Measurements from ENCODE around the gene STX4. TPM values are rescaled to one million over a fixed set of nuclear protein-coding genes. Genes with fewer than 3 reads are reported as not detected.
A peak's percentile ranks its signal among the peaks of the same experiment; 100 is the strongest.

Gene STX4
- polyA plus RNA-seq, 1 experiment: 43.7 TPM

DNA sequence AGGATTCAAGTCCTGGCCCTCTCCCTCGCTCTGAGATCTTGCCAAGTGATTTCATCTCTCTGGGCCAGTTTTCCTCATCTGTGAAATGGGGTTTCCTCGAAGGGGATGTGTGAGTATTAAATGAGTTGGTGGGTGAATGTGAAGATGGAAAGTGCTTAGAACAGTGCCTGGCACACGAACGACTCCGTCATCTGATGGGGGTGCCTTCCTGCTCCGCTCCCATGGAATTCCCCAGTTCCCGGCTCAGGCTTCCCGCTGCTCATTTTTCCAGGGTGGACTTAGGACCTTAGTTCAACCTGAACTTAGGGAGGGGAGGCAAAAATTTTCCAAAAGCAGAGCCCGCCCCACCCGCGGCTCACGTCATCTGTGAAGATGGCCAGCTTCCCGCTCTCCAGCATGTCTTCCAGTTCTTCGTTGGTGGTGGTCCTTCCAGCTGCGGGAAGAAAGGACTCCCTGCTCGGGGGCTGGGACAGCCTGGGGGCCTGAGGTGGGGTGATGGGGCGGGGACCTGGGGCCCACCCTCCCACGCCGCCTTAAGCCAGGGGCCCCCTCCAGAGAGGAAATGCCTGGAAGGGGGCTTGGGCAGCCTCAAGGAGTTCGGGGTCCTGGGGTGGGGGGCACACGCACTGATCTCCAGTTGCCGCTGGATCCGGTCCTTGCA lies 36.9 kb upstream of the STX4 start:
- H3K4me3 ChIP-seq (ENCODE audit: low read depth, low read length): peak overlapping the region; percentile 59
- no peak for DNase-seq (ENCODE audit: low read depth, low spot score)
- H3K9me3 ChIP-seq (ENCODE audit: control insufficient read depth, insufficient read depth, low read length): no peaks in the 10 kb centered on the region
- H3K27me3 ChIP-seq (ENCODE audit: control insufficient read depth, insufficient read depth, low read length): no peaks in the 10 kb centered on the region
- TF ChIP-seq, protein P1, sequence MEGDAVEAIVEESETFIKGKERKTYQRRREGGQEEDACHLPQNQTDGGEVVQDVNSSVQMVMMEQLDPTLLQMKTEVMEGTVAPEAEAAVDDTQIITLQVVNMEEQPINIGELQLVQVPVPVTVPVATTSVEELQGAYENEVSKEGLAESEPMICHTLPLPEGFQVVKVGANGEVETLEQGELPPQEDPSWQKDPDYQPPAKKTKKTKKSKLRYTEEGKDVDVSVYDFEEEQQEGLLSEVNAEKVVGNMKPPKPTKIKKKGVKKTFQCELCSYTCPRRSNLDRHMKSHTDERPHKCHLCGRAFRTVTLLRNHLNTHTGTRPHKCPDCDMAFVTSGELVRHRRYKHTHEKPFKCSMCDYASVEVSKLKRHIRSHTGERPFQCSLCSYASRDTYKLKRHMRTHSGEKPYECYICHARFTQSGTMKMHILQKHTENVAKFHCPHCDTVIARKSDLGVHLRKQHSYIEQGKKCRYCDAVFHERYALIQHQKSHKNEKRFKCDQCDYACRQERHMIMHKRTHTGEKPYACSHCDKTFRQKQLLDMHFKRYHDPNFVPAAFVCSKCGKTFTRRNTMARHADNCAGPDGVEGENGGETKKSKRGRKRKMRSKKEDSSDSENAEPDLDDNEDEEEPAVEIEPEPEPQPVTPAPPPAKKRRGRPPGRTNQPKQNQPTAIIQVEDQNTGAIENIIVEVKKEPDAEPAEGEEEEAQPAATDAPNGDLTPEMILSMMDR (IDR thresholded peaks at IDR 0.05; ENCODE audit: low read depth, low read length): no peak
- POLR2A ChIA-PET: interaction anchor here (1.0 kb wide), 2 partner anchors 78 to 146 kb away, joined by 3 to 4 read pairs; partner anchors contain the start of genes ZNF646 and ZNF668
- H3K27ac ChIP-seq (ENCODE audit: low read depth, low read length): no peak overlapping the region
- CTCF ChIA-PET: interaction anchor here (1.8 kb wide), 1 partner anchor 146 kb away, joined by 5 read pairs; no protein-coding TSS in a partner anchor

GRCh38 chr16:30996985-30997724 lies 36.2 kb upstream of the STX4 start:
- Histone ChIP-seq H3K27me3 (ENCODE audit: control insufficient read depth, insufficient read depth, low read length) (no peaks in the 10 kb centered on the region), H3K27ac (ENCODE audit: low read depth, low read length) (peak overlapping the region; percentile 99), H3K9me3 (ENCODE audit: control insufficient read depth, insufficient read depth, low read length) (no peaks in the 10 kb centered on the region), H3K4me3 (ENCODE audit: low read depth, low read length) (peak overlapping the region; percentile 59)
- TF ChIP-seq, protein P1 (IDR thresholded peaks at IDR 0.05; ENCODE audit: low read depth, low read length): no peak
- DNase-seq (ENCODE audit: low read depth, low spot score): no peak
- POLR2A ChIA-PET: interaction anchor here (0.5 to 1.0 kb wide), 3 partner anchors 77 to 145 kb away, joined by 3 to 4 read pairs (median 3); partner anchors contain the start of genes ZNF646 and ZNF668
- CTCF ChIA-PET: interaction anchor here (1.8 kb wide), 1 partner anchor 145 kb away, joined by 5 read pairs; no protein-coding TSS in a partner anchor

- POLR2A ChIA-PET: interaction anchor here (0.5 to 1.0 kb wide), 5 partner anchors 71 to 144 kb away, joined by 3 to 4 read pairs (median 3); partner anchors contain the start of genes ZNF646 and ZNF668
- no peaks in the 10 kb centered on the region for H3K9me3 ChIP-seq (ENCODE audit: control insufficient read depth, insufficient read depth, low read length)
- peak overlapping the region; percentile 49 for H3K4me3 ChIP-seq (ENCODE audit: low read depth, low read length)
- H3K27ac ChIP-seq (ENCODE audit: low read depth, low read length): peak overlapping the region; percentile 99
- peak; percentile 55 for DNase-seq (ENCODE audit: low read depth, low spot score)
- CTCF ChIA-PET: interaction anchor here (0.9 to 2.7 kb wide), 4 partner anchors 13 to 144 kb away, joined by 3 to 10 read pairs (median 7); partner anchors contain the start of gene HSD3B7
- no peaks in the 10 kb centered on the region for H3K27me3 ChIP-seq (ENCODE audit: control insufficient read depth, insufficient read depth, low read length)
- TF ChIP-seq, protein P1 (IDR thresholded peaks at IDR 0.05; ENCODE audit: low read depth, low read length): no peak
These were observed 35.3 kb upstream of the STX4 start for GRCh38 chr16:30997725-30998711.

DNA sequence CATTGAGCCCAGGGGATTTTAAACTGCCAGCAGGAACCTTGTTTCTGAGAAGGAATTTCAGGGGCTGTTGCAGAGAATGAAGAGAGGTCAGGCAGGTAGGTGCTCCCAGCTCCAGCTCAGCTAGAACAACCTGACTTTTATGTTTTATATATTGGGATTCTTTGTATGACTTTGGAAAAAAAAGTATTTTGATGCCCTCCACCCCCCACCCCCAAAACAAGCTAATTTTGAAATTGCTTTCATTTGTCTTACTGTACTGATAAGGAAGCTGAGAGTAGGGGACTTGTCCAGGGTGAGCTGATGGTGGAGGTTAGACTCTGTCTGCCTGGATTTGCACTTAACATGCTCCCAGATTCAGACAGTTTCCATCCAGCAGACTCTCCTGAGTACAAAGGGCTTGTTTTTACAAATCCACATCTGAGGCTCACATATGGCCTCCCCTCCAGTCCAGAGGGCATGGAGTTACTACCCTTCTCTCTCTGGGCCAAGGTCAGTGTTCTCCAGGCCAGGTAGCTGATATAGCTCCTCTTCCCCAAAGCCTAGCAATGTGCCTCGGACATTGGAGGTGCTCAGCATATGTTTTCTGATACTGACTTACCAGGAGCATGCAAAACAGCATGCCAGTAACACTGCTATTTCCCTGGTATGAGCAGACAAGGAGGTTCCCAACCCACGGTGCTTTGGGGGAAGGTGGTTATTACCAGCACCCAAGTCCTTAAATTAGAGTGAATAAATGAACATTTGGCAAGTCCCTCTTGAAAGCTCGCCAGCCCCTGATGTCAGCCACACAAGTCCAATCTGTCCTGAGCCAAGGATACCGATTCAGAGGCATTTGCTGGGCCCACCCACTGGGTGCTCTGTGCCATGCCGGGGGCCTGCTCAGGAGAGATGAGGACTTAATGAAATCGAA lies 34.3 kb upstream of the STX4 start:
- ChIA-PET POLR2A (interaction anchor here (0.7 to 0.9 kb wide), 3 partner anchors 53 to 180 kb away, joined by 3 to 10 read pairs (median 3); partner anchors contain the start of genes FUS and ZNF646), CTCF (interaction anchor here (0.9 to 2.7 kb wide), 3 partner anchors 14 to 143 kb away, joined by 3 to 10 read pairs (median 9); partner anchors contain the start of gene HSD3B7)
- no peak for DNase-seq (ENCODE audit: low read depth, low spot score)

More for the DNA sequence above, 34.3 kb upstream of the STX4 start:
- no peaks in the 10 kb centered on the region for H3K27me3 ChIP-seq (ENCODE audit: control insufficient read depth, insufficient read depth, low read length)
- peak overlapping the region; percentile 99 for H3K27ac ChIP-seq (ENCODE audit: low read depth, low read length)
- no peaks in the 10 kb centered on the region for H3K9me3 ChIP-seq (ENCODE audit: control insufficient read depth, insufficient read depth, low read length)
- no peak overlapping the region for H3K4me3 ChIP-seq (ENCODE audit: low read depth, low read length)
- TF ChIP-seq, protein P1 (IDR thresholded peaks at IDR 0.05; ENCODE audit: low read depth, low read length): no peak

All from AG04450 (cell line).